COR-L47 (cell line): ENCODE results near the gene TTLL12.

Experiments
- DNase-seq: peaks from one replicate; lab custom pipeline; 2025; lab: John Stamatoyannopoulos, UW

Gene TTLL12

GRCh38 chr22:43199541-43199940 is 12.6 kb upstream of the TTLL12 start:
- DNase-seq: no peak

- DNase-seq: no peak
Observed at GRCh38 chr22:43198936-43199335, 12.0 kb upstream of the TTLL12 start.

- no peak for DNase-seq
Observed at GRCh38 chr22:43198126-43198525, 11.2 kb upstream of the TTLL12 start.

- no peak for DNase-seq
Observed at GRCh38 chr22:43197271-43197941, 10.5 kb upstream of the TTLL12 start.

GRCh38 chr22:43191831-43192230 is 4.9 kb upstream of the TTLL12 start:
- DNase-seq: no peak

- no peak for DNase-seq
Observed at GRCh38 chr22:43188829-43189545, 2.1 kb upstream of the TTLL12 start.

- DNase-seq: peak; percentile 95
Observed at GRCh38 chr22:43187171-43188099, 501 bp upstream of the TTLL12 start.

- peak; percentile 51 for DNase-seq
Observed at GRCh38 chr22:43185860-43186261, 1.1 kb downstream of the TTLL12 start.

GRCh38 chr22:43183496-43184277 is 3.2 kb downstream of the TTLL12 start:
- DNase-seq: no peak

GRCh38 chr22:43182726-43183125 is 4.2 kb downstream of the TTLL12 start:
- no peak for DNase-seq

- no peak for DNase-seq
Observed at GRCh38 chr22:43182118-43182517, 4.8 kb downstream of the TTLL12 start.

GRCh38 chr22:43181321-43182076 is 5.4 kb downstream of the TTLL12 start:
- no peak for DNase-seq

GRCh38 chr22:43180670-43181069 is 6.3 kb downstream of the TTLL12 start:
- no peak for DNase-seq

GRCh38 chr22:43179911-43180195 is 7.1 kb downstream of the TTLL12 start:
- DNase-seq: no peak

GRCh38 chr22:43179146-43179910 is 7.6 kb downstream of the TTLL12 start:
- DNase-seq: no peak

GRCh38 chr22:43177479-43177878 is 9.5 kb downstream of the TTLL12 start:
- no peak for DNase-seq

GRCh38 chr22:43176090-43176489 is 10.8 kb downstream of the TTLL12 start:
- no peak for DNase-seq

GRCh38 chr22:43174941-43175531 is 11.9 kb downstream of the TTLL12 start:
- peak; percentile 83 for DNase-seq

GRCh38 chr22:43173976-43174720 is 12.8 kb downstream of the TTLL12 start:
- no peak for DNase-seq
